Heart left ventricle (tissue), 13 donors: ENCODE measurements around the gene NUBPL.

Experiments used
- POLR2A ChIP-seq, 2 donors: fragments of 450-650 bp; IDR thresholded peaks; one replicate each; pipeline ENCODE4 v1.6.1; 2017; ENCODE audit warnings: antibody characterized with exemption in 2 of 2, mild to moderate bottlenecking in 2 of 2, moderate library complexity in 2 of 2
- TF ChIP-seq, protein P1 (sequence below), 12 donors: fragments of 200-600 bp; sonication (generic) in 4 of 12; IDR thresholded peaks; one replicate each; pipeline versions ENCODE4 v1.5.0 to v1.8.0; 2018 to 2022; ENCODE audit warnings: antibody characterized with exemption in 12 of 12, mild to moderate bottlenecking in 5 of 12
- donor health status: ischemic (EF 13 %, LVEDD 7.1; RV severe dilation, severe dysfunction).
- donor health status: DM: no; HTN: yes; CAD: no.
- donor health status: DM: no; HTN: no; CAD: no.
- donor health status: ischemic (EF 25% LVEDD 6.9; RV normal size, moderate dysfunction).
- donor health status: ischemic (EF 25% LVEDD 5.7; RV mildly dilated, moderate dysfunction).
- donor health status: ischemic (EF 35%, LVEDD 5.7; RV mildly dilated, moderate dysfunction).
- donor health status: nonischemic (EF 11% LVEDD 7.7; RV severe dilation, severe dysfunction).
- donor health status: DM: yes; HTN: yes; CAD: no.
- donor health status: PGD.
- donor health status: ischemic (EF 29% LVEDD 5.4; RV normal size, mild dysfunction).
- donor health status: nonischemic (EF 23%, LVEDD 6.1; RV moderate dilation, normal function).

DNA sequence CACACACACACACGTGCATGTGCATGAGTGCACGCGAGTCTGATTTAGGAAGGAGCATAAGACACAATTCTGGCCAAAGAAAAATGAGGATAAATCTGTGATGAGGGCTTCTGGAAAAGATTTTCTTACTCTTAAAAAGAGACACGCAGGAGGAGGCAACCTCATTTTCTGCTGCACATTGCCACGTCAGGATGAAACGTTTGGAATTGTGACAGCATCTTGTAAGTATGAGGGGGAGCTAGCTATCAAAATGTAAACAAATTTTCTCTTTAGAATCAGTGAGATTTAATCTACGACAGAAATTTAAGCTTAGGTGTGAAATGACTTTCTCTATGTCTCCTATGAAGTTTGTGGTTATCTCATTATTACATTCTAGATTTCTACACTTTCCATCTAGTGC, 31.1 kb upstream of the NUBPL start:
- TF ChIP-seq, protein P1, sequence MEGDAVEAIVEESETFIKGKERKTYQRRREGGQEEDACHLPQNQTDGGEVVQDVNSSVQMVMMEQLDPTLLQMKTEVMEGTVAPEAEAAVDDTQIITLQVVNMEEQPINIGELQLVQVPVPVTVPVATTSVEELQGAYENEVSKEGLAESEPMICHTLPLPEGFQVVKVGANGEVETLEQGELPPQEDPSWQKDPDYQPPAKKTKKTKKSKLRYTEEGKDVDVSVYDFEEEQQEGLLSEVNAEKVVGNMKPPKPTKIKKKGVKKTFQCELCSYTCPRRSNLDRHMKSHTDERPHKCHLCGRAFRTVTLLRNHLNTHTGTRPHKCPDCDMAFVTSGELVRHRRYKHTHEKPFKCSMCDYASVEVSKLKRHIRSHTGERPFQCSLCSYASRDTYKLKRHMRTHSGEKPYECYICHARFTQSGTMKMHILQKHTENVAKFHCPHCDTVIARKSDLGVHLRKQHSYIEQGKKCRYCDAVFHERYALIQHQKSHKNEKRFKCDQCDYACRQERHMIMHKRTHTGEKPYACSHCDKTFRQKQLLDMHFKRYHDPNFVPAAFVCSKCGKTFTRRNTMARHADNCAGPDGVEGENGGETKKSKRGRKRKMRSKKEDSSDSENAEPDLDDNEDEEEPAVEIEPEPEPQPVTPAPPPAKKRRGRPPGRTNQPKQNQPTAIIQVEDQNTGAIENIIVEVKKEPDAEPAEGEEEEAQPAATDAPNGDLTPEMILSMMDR (IDR thresholded peaks at IDR 0.05) = no peak
- TF ChIP-seq POLR2A (IDR thresholded peaks at IDR 0.05) = no peak
